Subcutaneous abdominal adipose tissue (tissue), 5 donors: ENCODE measurements around the gene PTPRG.

Experiments used
- H3K27ac ChIP-seq: one replicate; pipeline ENCODE4 v1.7.0; 2013; ENCODE audit warnings: low read depth, mild to moderate bottlenecking, inconsistent platforms, low read length, moderate library complexity
- H3K27me3 ChIP-seq, 5 donors: one replicate each; pipeline ENCODE4 v1.7.0; 2013; ENCODE audit warnings: low read length in 5 of 5, inconsistent platforms in 1 of 5; ENCODE audit not compliant: control insufficient read depth in 5 of 5, insufficient read depth in 4 of 5
- H3K36me3 ChIP-seq, 5 donors: one replicate each; pipeline ENCODE4 v1.7.0; 2013; ENCODE audit warnings: low read length in 5 of 5; ENCODE audit not compliant: control insufficient read depth in 5 of 5, insufficient read depth in 5 of 5
- H3K4me1 ChIP-seq, 5 donors: one replicate each; pipeline ENCODE4 v1.7.0; 2013; ENCODE audit warnings: low read length in 5 of 5, mild to moderate bottlenecking in 3 of 5, moderate library complexity in 1 of 5; ENCODE audit not compliant: control insufficient read depth in 5 of 5, insufficient read depth in 5 of 5
- H3K4me3 ChIP-seq, 5 donors: one replicate each; pipeline ENCODE4 v1.7.0; 2013; ENCODE audit warnings: low read length in 5 of 5, low read depth in 1 of 5
- H3K9ac ChIP-seq, 5 donors: one replicate each; pipeline ENCODE4 v1.7.0; 2013; ENCODE audit warnings: low read length in 5 of 5, mild to moderate bottlenecking in 4 of 5, moderate library complexity in 3 of 5
- H3K9me3 ChIP-seq, 5 donors: one replicate each; pipeline ENCODE4 v1.7.0; 2013; ENCODE audit warnings: low read length in 5 of 5; ENCODE audit not compliant: control insufficient read depth in 5 of 5
- donor health status: healthy.
- donor health status: healthy.
- donor health status: healthy.
- donor health status: healthy.
- donor health status: healthy.

PTPRG gene

GRCh38 chr3:61948699-61949305, 387.4 kb downstream of the PTPRG start:
- H3K36me3 ChIP-seq: no peaks in the 10 kb centered on the region
- peak overlapping the region in 1 of 5 donors; percentile 29 for H3K9ac ChIP-seq
- no peaks in the 10 kb centered on the region for H3K27me3 ChIP-seq
- H3K9me3 ChIP-seq: no peaks in the 10 kb centered on the region
- H3K4me3 ChIP-seq: no peak overlapping the region
- H3K4me1 ChIP-seq: peaks cover 0 to 66% (median 38%) of the 10 kb centered on the region in 5 donors
- H3K27ac ChIP-seq: peak overlapping the region; percentile 76

GRCh38 chr3:61954097-61954540, 392.7 kb downstream of the PTPRG start:
- no peak overlapping the region for H3K27ac ChIP-seq
- H3K4me3 ChIP-seq: no peak overlapping the region
- H3K4me1 ChIP-seq: peaks cover 0 to 27% (median 12%) of the 10 kb centered on the region in 5 donors
- no peaks in the 10 kb centered on the region for H3K36me3 ChIP-seq
- H3K9ac ChIP-seq: no peak overlapping the region
- no peaks in the 10 kb centered on the region for H3K9me3 ChIP-seq
- no peaks in the 10 kb centered on the region for H3K27me3 ChIP-seq

GRCh38 chr3:61955483-61955882, 394.1 kb downstream of the PTPRG start:
- Histone ChIP-seq H3K36me3 (no peaks in the 10 kb centered on the region), H3K4me3 (no peak overlapping the region), H3K27me3 (no peaks in the 10 kb centered on the region), H3K9ac (no peak overlapping the region), H3K27ac (no peak overlapping the region), H3K4me1 (peaks cover 0 to 15% (median 6%) of the 10 kb centered on the region in 5 donors), H3K9me3 (no peaks in the 10 kb centered on the region)

DNA sequence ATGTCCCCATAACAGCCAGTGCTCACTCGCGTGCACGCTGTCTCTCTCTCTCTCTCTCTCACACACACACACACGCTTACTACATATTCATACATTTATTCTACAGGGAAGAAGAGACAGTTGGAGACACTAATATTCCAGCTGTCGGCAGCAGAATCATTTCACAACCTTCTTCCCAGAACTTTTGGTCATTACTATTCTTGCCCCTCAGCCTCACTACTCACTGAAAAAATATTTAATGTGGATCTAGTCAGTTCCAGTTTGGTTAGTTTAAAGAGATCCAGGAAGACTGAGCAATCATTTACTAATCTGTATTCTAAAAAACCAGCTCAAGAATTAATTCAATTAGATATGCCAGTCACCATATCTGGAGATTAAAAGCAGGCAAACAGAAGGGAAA, 394.9 kb downstream of the PTPRG start:
- Histone ChIP-seq H3K27me3 (no peaks in the 10 kb centered on the region), H3K9me3 (no peaks in the 10 kb centered on the region), H3K27ac (peak overlapping the region; percentile 37), H3K9ac (peak overlapping the region in 1 of 5 donors; percentile 36), H3K4me3 (no peak overlapping the region), H3K36me3 (no peaks in the 10 kb centered on the region), H3K4me1 (peaks cover 0 to 8% (median 4%) of the 10 kb centered on the region in 5 donors)

GRCh38 chr3:61957259-61957658, 395.9 kb downstream of the PTPRG start:
- Histone ChIP-seq H3K4me1 (peaks cover 0 to 5% (median 4%) of the 10 kb centered on the region in 5 donors), H3K27me3 (no peaks in the 10 kb centered on the region), H3K36me3 (no peaks in the 10 kb centered on the region), H3K4me3 (no peak overlapping the region), H3K9me3 (no peaks in the 10 kb centered on the region), H3K27ac (peak overlapping the region; percentile 37), H3K9ac (no peak overlapping the region)

- H3K36me3 ChIP-seq: no peaks in the 10 kb centered on the region
- no peaks in the 10 kb centered on the region for H3K27me3 ChIP-seq
- no peaks in the 10 kb centered on the region for H3K9me3 ChIP-seq
- no peak overlapping the region for H3K27ac ChIP-seq
- H3K9ac ChIP-seq: no peak overlapping the region
- peaks cover 0 to 5% (median 4%) of the 10 kb centered on the region in 5 donors for H3K4me1 ChIP-seq
- H3K4me3 ChIP-seq: no peak overlapping the region
Observed at GRCh38 chr3:61960976-61961375, 399.6 kb downstream of the PTPRG start.

DNA sequence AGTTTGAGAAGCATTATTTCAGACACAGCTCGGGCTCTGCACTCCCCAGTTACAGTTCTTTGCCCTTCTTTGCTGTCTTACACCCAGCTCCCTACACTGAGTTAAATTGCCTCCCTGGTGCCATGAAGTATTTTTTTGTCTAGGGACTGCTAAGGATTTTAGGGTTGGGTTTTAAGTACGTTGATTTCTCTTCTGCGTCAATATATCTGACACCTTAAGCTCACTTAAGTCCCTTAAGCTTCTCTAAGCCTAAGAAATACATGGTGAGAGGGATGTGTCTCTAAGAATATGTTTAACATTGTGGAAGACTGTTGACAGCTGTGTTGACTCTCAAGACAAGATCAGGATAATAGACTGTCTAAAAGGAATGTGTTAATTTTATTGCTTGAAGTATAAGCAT, 400.5 kb downstream of the PTPRG start:
- no peak overlapping the region for H3K9ac ChIP-seq
- no peak overlapping the region for H3K4me3 ChIP-seq
- H3K27me3 ChIP-seq: no peaks in the 10 kb centered on the region
- H3K27ac ChIP-seq: no peak overlapping the region
- H3K36me3 ChIP-seq: no peaks in the 10 kb centered on the region
- H3K4me1 ChIP-seq: peaks cover 0 to under 1% (median 0%) of the 10 kb centered on the region in 5 donors
- H3K9me3 ChIP-seq: no peaks in the 10 kb centered on the region

DNA sequence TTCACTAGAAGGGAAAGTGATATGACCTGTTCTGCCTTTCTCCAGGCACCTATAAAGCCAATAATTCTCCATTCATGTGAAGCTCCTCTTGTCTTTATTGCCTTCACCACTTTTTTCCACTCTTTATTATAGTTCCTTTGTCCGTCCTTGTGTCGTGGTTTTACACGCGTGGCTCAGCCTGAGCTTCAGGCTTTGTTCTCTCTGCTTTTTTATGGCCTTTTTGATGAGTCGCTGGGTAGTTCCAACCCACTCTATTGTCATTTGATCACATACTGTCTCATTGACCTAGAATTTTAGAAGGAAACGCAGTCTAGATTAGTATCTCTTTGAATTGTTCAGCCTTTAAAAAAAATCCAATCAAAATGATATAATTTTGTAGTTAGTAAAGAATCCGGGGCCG, 403.2 kb downstream of the PTPRG start:
- Histone ChIP-seq H3K36me3 (no peaks in the 10 kb centered on the region), H3K4me1 (no peaks in the 10 kb centered on the region), H3K27me3 (no peaks in the 10 kb centered on the region), H3K9me3 (no peaks in the 10 kb centered on the region), H3K9ac (no peak overlapping the region), H3K4me3 (no peak overlapping the region), H3K27ac (no peak overlapping the region)

DNA sequence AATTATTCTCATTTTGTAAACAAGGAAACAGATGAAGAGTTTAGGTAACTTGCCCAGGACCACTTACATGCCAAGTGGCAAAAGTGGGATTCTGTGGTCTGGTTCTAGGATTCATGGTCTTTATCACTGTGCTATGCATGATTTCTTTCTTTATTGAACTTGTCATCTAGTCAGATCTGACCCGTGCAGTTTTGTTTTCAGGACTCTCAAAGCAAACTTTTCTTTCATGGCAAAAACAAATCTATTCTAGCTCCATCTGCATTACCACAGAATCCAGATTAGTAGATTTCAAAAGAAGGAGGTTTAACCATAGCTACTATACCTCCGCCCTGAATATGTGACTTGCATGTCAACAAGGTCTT, 404.4 kb downstream of the PTPRG start:
- no peaks in the 10 kb centered on the region for H3K9me3 ChIP-seq

GRCh38 chr3:61966200-61966599, 404.8 kb downstream of the PTPRG start:
- Histone ChIP-seq H3K9ac (no peak overlapping the region), H3K27ac (no peak overlapping the region), H3K36me3 (no peaks in the 10 kb centered on the region), H3K9me3 (no peaks in the 10 kb centered on the region), H3K4me1 (no peaks in the 10 kb centered on the region), H3K27me3 (no peaks in the 10 kb centered on the region), H3K4me3 (no peak overlapping the region)

More for the DNA sequence above, 404.4 kb downstream of the PTPRG start:
- Histone ChIP-seq H3K27me3 (no peaks in the 10 kb centered on the region), H3K4me3 (no peak overlapping the region), H3K27ac (no peak overlapping the region), H3K9ac (no peak overlapping the region), H3K4me1 (no peaks in the 10 kb centered on the region), H3K36me3 (no peaks in the 10 kb centered on the region)
